WERI-Rb-1 (cell line): ENCODE measurements around the gene CCM2.
"Not testable (repeated sequence)": the region's sequence is repeated elsewhere in the genome, so short reads cannot be mapped to it uniquely, and the experiment has no call there.

Source experiments
- DNase-seq: peaks from one replicate; pipeline ENCODE4 v3.0.0-alpha.2; 2020
- H3K27ac ChIP-seq: fragments of 250-450 bp; sonication (Bioruptor Pico); 2 replicates; pipeline ENCODE4 v1.5.1; 2020; ENCODE audit warnings: mild to moderate bottlenecking, moderate library complexity
- H3K27me3 ChIP-seq: fragments of 250-450 bp; sonication (Bioruptor Pico); 2 replicates; pipeline ENCODE4 v1.5.1; 2021; ENCODE audit warnings: mild to moderate bottlenecking, low read depth, moderate library complexity; ENCODE audit not compliant: insufficient read depth, severe bottlenecking
- H3K36me3 ChIP-seq: fragments of 250-450 bp; sonication (Bioruptor Pico); 2 replicates; pipeline ENCODE4 v1.5.1; 2020; ENCODE audit warnings: mild to moderate bottlenecking, moderate library complexity
- H3K4me3 ChIP-seq: 2 replicates; pipeline ENCODE4 v1.5.1; 2011; ENCODE audit warnings: low read depth, mild to moderate bottlenecking, control low read depth, low read length
- H3K9me3 ChIP-seq: fragments of 250-450 bp; sonication (Bioruptor Pico); 2 replicates; pipeline ENCODE4 v1.5.1; 2021; ENCODE audit warnings: mild to moderate bottlenecking, moderate library complexity; ENCODE audit not compliant: severe bottlenecking
- CTCF ChIP-seq: IDR thresholded peaks from 2 replicates; pipeline ENCODE4 v1.5.1; 2011; ENCODE audit warnings: low read depth, mild to moderate bottlenecking, control low read depth, inconsistent platforms, low read length

CCM2 gene

GRCh38 chr7:45021604-45022296 lies 21.7 kb downstream of the CCM2 start:
- H3K4me3 ChIP-seq = no peak overlapping the region
- no peak for TF ChIP-seq CTCF
- DNase-seq = no peak
- no peaks in the 10 kb centered on the region for H3K27me3 ChIP-seq
- peaks cover 4% of the 10 kb centered on the region; the same call in 1 of the 2 replicates for H3K36me3 ChIP-seq
- no peak overlapping the region for H3K27ac ChIP-seq
- H3K9me3 ChIP-seq = no peaks in the 10 kb centered on the region

- Histone ChIP-seq H3K4me3 (no peak overlapping the region), H3K9me3 (no peaks in the 10 kb centered on the region), H3K36me3 (peaks cover 3% of the 10 kb centered on the region; the same call in 1 of the 2 replicates), H3K27me3 (no peaks in the 10 kb centered on the region), H3K27ac (no peak overlapping the region)
- DNase-seq = no peak
- TF ChIP-seq CTCF = no peak
These were observed 24.2 kb downstream of the CCM2 start for GRCh38 chr7:45024126-45024744.

- H3K9me3 ChIP-seq, H3K36me3 ChIP-seq, H3K4me3 ChIP-seq, DNase-seq, H3K27ac ChIP-seq, H3K27me3 ChIP-seq: not testable (repeated sequence)
These were observed 25.5 kb downstream of the CCM2 start for GRCh38 chr7:45025473-45025872.

GRCh38 chr7:45026013-45026412 lies 26.0 kb downstream of the CCM2 start:
- Histone ChIP-seq H3K4me3 (no peak overlapping the region), H3K36me3 (peaks cover 3% of the 10 kb centered on the region; the same call in 1 of the 2 replicates)

GRCh38 chr7:45026984-45027773 lies 27.2 kb downstream of the CCM2 start:
- H3K27me3 ChIP-seq = no peaks in the 10 kb centered on the region
- H3K36me3 ChIP-seq = peaks cover 3% of the 10 kb centered on the region; the same call in 1 of the 2 replicates
- DNase-seq = no peak
- H3K4me3 ChIP-seq = no peak overlapping the region
- H3K27ac ChIP-seq = no peak overlapping the region
- no peaks in the 10 kb centered on the region for H3K9me3 ChIP-seq
- no peak for TF ChIP-seq CTCF

More at GRCh38 chr7:45026013-45026412, 26.0 kb downstream of the CCM2 start:
- no peaks in the 10 kb centered on the region for H3K9me3 ChIP-seq
- H3K27me3 ChIP-seq = no peaks in the 10 kb centered on the region
- TF ChIP-seq CTCF = no peak
- no peak for DNase-seq
- no peak overlapping the region for H3K27ac ChIP-seq

GRCh38 chr7:45027774-45028114 lies 27.7 kb downstream of the CCM2 start:
- Histone ChIP-seq H3K4me3 (no peak overlapping the region), H3K27me3 (no peaks in the 10 kb centered on the region), H3K9me3 (no peaks in the 10 kb centered on the region), H3K27ac (no peak overlapping the region), H3K36me3 (peaks cover 6% of the 10 kb centered on the region; the same call in 1 of the 2 replicates)
- no peak for TF ChIP-seq CTCF
- no peak for DNase-seq
